Nephron (organoid): ENCODE results near the gene DENND1A.
"Not testable (repeated sequence)": the region's sequence is repeated elsewhere in the genome, so short reads cannot be mapped to it uniquely, and the experiment has no call there.

Source experiments
- H3K27ac Mint-ChIP-seq, 3 experiments: 2 replicates each; pipeline ENCODE4 v1.8.0; 2020; ENCODE audit warnings: mixed read lengths in 3 of 3, mild to moderate bottlenecking in 2 of 3, moderate library complexity in 1 of 3
- H3K27me3 Mint-ChIP-seq: 2 replicates; pipeline ENCODE4 v1.8.0; 2021; ENCODE audit warnings: low read depth, mild to moderate bottlenecking, moderate library complexity, mixed read lengths
- H3K36me3 Mint-ChIP-seq: 2 replicates; pipeline ENCODE4 v1.8.0; 2020; ENCODE audit warnings: low read depth, mixed read lengths
- H3K4me1 Mint-ChIP-seq: 2 replicates; pipeline ENCODE4 v1.8.0; 2020; ENCODE audit warnings: mixed read lengths
- H3K4me3 Mint-ChIP-seq, 3 experiments: 2 replicates each; pipeline ENCODE4 v1.8.0; 2020; ENCODE audit warnings: mild to moderate bottlenecking in 3 of 3, mixed read lengths in 3 of 3, moderate library complexity in 2 of 3
- H3K9me3 Mint-ChIP-seq: 2 replicates; pipeline ENCODE4 v1.8.0; 2020; ENCODE audit warnings: mixed read lengths
- TF ChIP-seq, protein P1 (sequence below), 3 experiments: fragments of 200-600 bp; sonication (generic); IDR thresholded peaks; one replicate each; pipeline ENCODE4 v1.5.0; 2021; ENCODE audit warnings: antibody characterized with exemption in 3 of 3; ENCODE audit not compliant: unreplicated experiment in 3 of 3

DENND1A gene

GRCh38 chr9:123437201-123437600 is 492.7 kb downstream of the DENND1A start:
- H3K4me1 Mint-ChIP-seq: peaks cover 15% of the 10 kb centered on the region
- H3K9me3 Mint-ChIP-seq: no peaks in the 10 kb centered on the region
- peaks cover 5% of the 10 kb centered on the region for H3K36me3 Mint-ChIP-seq
- H3K27me3 Mint-ChIP-seq: peaks cover 3% of the 10 kb centered on the region
- TF ChIP-seq, protein P1, sequence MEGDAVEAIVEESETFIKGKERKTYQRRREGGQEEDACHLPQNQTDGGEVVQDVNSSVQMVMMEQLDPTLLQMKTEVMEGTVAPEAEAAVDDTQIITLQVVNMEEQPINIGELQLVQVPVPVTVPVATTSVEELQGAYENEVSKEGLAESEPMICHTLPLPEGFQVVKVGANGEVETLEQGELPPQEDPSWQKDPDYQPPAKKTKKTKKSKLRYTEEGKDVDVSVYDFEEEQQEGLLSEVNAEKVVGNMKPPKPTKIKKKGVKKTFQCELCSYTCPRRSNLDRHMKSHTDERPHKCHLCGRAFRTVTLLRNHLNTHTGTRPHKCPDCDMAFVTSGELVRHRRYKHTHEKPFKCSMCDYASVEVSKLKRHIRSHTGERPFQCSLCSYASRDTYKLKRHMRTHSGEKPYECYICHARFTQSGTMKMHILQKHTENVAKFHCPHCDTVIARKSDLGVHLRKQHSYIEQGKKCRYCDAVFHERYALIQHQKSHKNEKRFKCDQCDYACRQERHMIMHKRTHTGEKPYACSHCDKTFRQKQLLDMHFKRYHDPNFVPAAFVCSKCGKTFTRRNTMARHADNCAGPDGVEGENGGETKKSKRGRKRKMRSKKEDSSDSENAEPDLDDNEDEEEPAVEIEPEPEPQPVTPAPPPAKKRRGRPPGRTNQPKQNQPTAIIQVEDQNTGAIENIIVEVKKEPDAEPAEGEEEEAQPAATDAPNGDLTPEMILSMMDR (IDR thresholded peaks at IDR 0.05; ENCODE audit: unreplicated experiment in 3 of 3): no peak
- no peak overlapping the region for H3K4me3 Mint-ChIP-seq
- H3K27ac Mint-ChIP-seq: no peak overlapping the region

DNA sequence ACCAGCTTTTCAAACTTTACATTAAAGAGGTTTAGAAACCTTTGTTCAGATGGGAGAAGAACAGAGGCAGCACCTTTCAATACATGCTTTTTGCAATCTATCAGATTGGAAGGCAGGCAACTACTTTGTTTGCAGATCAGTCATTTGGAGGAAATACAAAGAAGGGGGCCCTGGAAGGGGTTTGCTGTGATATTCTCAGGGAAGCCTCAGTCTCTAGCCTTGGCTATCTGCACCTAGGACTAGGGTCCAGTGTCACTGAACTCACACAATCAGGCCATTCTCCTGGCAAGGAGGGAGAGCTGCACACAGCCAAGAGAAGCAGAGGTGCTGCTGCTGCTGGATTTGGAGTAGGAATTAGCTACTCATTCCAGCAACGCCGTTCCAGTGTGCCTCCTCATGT is 494.5 kb downstream of the DENND1A start:
- Mint-ChIP-seq H3K27ac (no peak overlapping the region), H3K4me1 (peaks cover 15% of the 10 kb centered on the region), H3K4me3 (no peak overlapping the region), H3K9me3 (no peaks in the 10 kb centered on the region), H3K36me3 (peaks cover 13% of the 10 kb centered on the region), H3K27me3 (peaks cover 3% of the 10 kb centered on the region)
- TF ChIP-seq, protein P1 (IDR thresholded peaks at IDR 0.05; ENCODE audit: unreplicated experiment in 3 of 3): no peak

DNA sequence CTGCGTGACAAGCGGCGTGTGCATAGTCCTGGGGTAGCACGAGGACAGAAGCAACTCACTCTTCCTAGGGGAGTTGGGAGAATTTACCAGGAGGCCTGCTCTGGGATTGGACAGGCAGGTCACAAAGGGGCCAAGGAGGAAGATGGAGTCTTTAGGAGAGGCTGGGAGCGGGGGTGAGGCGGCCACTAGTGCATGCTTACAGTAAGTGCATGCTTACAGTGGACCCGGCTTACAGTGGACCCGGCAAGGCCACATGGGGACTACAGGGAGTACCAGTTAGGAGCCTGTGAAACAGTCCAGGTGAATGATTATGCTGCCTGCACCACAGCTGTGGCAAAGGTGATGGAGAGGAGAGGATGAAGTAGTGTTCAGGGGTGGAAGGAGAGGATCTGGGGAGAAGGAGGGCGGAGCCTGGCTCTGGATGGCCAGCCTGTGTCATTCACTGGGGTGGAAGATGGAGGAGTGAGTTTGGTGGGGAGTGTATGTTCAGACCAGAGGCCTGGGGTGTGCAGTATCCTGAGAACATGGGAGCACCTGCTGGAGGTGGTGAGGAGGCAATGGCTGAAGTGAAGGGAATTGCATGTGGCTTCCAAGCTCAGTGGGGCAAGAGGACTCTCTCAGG is 495.2 kb downstream of the DENND1A start:
- Mint-ChIP-seq H3K4me1 (peaks cover 15% of the 10 kb centered on the region), H3K27ac (no peak overlapping the region), H3K36me3 (peaks cover 20% of the 10 kb centered on the region), H3K27me3 (peaks cover 3% of the 10 kb centered on the region), H3K9me3 (no peaks in the 10 kb centered on the region), H3K4me3 (no peak overlapping the region)
- TF ChIP-seq, protein P1 (IDR thresholded peaks at IDR 0.05; ENCODE audit: unreplicated experiment in 3 of 3): peak in 1 of 3 experiments; percentile 20

- peaks cover under 1% of the 10 kb centered on the region for H3K4me1 Mint-ChIP-seq
Measured at GRCh38 chr9:123432331-123433236, 497.3 kb downstream of the DENND1A start.

GRCh38 chr9:123431581-123431980 is 498.3 kb downstream of the DENND1A start:
- TF ChIP-seq, protein P1 (IDR thresholded peaks at IDR 0.05; ENCODE audit: unreplicated experiment in 3 of 3): no peak
- Mint-ChIP-seq H3K27me3 (peaks cover 3% of the 10 kb centered on the region), H3K36me3 (peaks cover 37% of the 10 kb centered on the region), H3K4me3 (no peak overlapping the region), H3K27ac (no peak overlapping the region), H3K4me1 (no peaks in the 10 kb centered on the region), H3K9me3 (peaks cover 7% of the 10 kb centered on the region)

More at GRCh38 chr9:123432331-123433236, 497.3 kb downstream of the DENND1A start:
- H3K36me3 Mint-ChIP-seq: peaks cover 36% of the 10 kb centered on the region
- peaks cover 7% of the 10 kb centered on the region for H3K9me3 Mint-ChIP-seq
- no peak overlapping the region for H3K27ac Mint-ChIP-seq
- H3K27me3 Mint-ChIP-seq: peaks cover 3% of the 10 kb centered on the region
- no peak overlapping the region for H3K4me3 Mint-ChIP-seq
- TF ChIP-seq, protein P1 (IDR thresholded peaks at IDR 0.05; ENCODE audit: unreplicated experiment in 3 of 3): no peak

DNA sequence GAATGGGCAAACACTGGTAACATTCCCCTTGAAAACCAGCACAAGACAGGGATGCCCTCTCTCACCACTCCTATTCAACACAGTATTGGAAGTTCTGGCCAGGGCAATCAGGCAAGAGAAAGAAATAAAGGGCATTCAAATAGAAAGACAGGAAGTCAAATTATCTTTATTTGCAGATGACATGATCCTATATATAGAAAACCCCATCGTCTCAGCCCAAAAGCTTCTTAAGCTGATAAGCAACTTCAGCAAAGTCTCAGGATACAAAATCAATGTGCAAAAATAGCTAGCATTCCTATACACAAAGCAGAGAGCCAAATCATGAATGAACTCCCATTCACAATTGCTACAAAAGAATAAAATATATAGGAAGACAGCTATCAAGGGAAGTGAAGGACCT is 501.5 kb downstream of the DENND1A start:
- peaks cover 11% of the 10 kb centered on the region for H3K27me3 Mint-ChIP-seq
- H3K4me3 Mint-ChIP-seq, H3K27ac Mint-ChIP-seq, H3K9me3 Mint-ChIP-seq, H3K4me1 Mint-ChIP-seq: not testable (repeated sequence)
- peaks cover 43% of the 10 kb centered on the region for H3K36me3 Mint-ChIP-seq
